ENCODE data around the gene MTCL1. TPM values are rescaled to one million over a fixed set of nuclear protein-coding genes. Genes with fewer than 3 reads are reported as not detected.

Gene MTCL1
- total RNA-seq, 1 donor from 2014 or later = 0.50 TPM

DNA sequence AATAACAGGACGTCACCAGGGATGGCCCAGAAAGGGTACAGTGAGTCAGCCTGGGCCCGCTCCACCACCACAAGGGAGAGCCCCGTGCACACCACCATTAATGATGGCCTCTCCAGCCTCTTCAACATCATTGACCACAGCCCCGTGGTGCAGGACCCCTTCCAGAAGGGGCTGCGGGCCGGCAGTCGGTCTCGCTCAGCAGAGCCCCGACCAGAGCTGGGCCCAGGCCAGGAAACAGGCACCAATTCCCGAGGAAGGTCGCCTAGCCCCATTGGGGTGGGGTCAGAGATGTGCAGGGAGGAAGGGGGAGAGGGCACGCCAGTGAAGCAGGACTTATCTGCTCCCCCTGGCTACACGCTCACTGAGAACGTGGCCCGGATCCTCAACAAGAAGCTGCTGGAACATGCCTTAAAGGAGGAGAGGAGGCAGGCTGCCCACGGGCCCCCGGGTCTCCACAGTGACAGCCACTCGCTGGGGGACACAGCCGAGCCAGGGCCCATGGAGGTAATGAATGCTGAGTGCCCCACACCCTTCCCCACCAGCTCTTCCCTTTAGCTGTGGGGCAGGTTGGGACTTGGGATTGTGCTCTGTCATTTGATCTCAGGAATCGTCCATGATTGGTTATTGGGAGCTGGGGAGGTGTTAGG, 120.5 kb downstream of the MTCL1 start:
- intact Hi-C loops (cut with micrococcal nuclease) = no loop called here
- H3K4me3 Mint-ChIP-seq (ENCODE audit: low read depth) = no peak overlapping the region
- H3K9me3 Mint-ChIP-seq = no peaks in the 10 kb centered on the region
- no peaks in the 10 kb centered on the region for H3K4me1 Mint-ChIP-seq (ENCODE audit: low read depth)
- DNase-seq (ENCODE audit: low spot score) = no peak
- H3K27ac Mint-ChIP-seq = no peak overlapping the region
- H3K36me3 Mint-ChIP-seq (ENCODE audit: low read depth) = no peaks in the 10 kb centered on the region
- no peaks in the 10 kb centered on the region for H3K27me3 Mint-ChIP-seq (ENCODE audit: low read depth)

DNA sequence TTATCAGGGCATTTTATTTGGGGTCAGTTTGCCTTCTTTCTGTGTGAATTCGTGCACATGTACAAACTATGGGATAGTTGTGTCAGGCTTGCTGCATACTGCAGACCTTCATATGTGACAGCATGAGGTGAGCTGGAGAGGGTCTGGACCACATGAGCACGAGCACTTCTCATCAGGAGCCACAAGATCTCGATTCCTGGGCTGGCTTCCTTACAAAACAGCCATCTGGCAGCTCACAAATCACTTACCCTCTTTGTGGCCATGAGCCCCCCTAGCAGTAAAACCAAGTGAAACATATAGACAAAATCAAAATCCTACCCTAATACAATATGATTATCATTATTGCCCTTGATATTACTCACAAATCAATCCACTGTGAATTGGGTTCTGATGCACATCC, 121.2 kb downstream of the MTCL1 start:
- no peaks in the 10 kb centered on the region for H3K9me3 Mint-ChIP-seq
- no peak overlapping the region for H3K27ac Mint-ChIP-seq
- intact Hi-C loops (cut with micrococcal nuclease) = no loop called here
- H3K4me1 Mint-ChIP-seq (ENCODE audit: low read depth) = no peaks in the 10 kb centered on the region
- no peaks in the 10 kb centered on the region for H3K36me3 Mint-ChIP-seq (ENCODE audit: low read depth)
- no peak for DNase-seq (ENCODE audit: low spot score)
- no peaks in the 10 kb centered on the region for H3K27me3 Mint-ChIP-seq (ENCODE audit: low read depth)
- H3K4me3 Mint-ChIP-seq (ENCODE audit: low read depth) = no peak overlapping the region

DNA sequence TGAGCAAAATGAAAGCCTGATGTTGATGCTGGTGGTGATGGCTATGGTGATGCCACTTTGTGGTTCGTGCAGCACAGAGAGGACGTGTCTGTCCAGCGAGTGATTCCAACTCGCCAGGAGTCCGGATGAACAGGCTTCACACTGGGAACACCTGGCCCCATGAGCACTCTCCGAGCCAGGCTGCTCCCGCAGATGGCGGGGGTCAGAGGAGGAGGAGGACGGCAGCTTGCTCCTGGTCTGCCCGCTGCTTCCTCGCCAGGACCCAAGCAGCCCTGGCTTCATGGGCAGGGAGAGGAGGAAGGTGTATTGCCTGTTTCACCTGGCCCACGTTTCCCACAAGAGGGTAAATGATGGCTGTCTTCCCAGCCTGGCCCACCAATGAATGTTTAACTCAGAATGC, 121.6 kb downstream of the MTCL1 start:
- intact Hi-C loops (cut with micrococcal nuclease) = no loop called here
- no peaks in the 10 kb centered on the region for H3K4me1 Mint-ChIP-seq (ENCODE audit: low read depth)
- no peak for DNase-seq (ENCODE audit: low spot score)
- no peak overlapping the region for H3K4me3 Mint-ChIP-seq (ENCODE audit: low read depth)
- no peaks in the 10 kb centered on the region for H3K9me3 Mint-ChIP-seq
- H3K27ac Mint-ChIP-seq = no peak overlapping the region
- no peaks in the 10 kb centered on the region for H3K27me3 Mint-ChIP-seq (ENCODE audit: low read depth)
- H3K36me3 Mint-ChIP-seq (ENCODE audit: low read depth) = no peaks in the 10 kb centered on the region

DNA sequence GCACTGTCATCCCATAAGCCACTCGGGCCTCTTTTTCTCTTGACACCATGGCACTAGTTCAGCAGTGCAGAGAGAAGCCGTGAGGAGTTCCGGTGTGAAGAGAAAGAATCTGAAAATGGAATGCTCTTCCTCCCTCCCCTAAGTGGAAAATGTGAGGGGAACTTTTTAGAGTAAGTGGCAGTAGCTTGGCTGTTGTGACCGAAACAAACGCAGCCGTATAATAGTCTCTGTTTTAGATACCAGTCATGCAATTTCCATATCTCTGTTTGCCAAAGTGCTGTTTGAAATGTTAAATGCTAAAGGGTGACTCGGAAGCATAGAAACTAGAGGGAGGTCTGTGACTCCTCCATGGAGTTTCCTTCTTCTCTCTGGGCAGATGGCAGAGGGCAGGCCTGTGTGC, 122.9 kb downstream of the MTCL1 start:
- Mint-ChIP-seq H3K4me3 (ENCODE audit: low read depth) (no peak overlapping the region), H3K27ac (no peak overlapping the region), H3K9me3 (no peaks in the 10 kb centered on the region), H3K36me3 (ENCODE audit: low read depth) (no peaks in the 10 kb centered on the region), H3K27me3 (ENCODE audit: low read depth) (no peaks in the 10 kb centered on the region), H3K4me1 (ENCODE audit: low read depth) (no peaks in the 10 kb centered on the region)
- intact Hi-C loops (cut with micrococcal nuclease) = no loop called here
- no peak for DNase-seq (ENCODE audit: low spot score)

DNA sequence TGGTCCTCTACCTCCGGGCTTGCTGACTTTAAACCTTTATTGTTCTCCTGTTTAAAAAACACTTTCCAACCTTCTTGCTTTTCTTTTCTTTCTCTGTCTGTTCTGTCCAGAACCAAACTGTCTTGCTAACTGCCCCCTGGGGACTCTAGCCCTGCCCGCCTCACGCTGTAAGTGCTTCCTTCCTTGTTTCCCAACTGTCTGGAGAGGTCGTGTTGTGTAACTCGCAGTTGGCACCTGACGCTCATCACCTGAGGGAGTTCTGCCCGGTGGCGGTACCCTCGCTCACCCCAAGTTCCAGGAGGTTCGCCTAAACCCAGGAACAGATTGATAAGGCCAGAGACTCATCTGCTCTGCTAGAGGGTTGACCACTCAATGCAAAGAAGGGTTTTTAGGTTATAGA, 123.4 kb downstream of the MTCL1 start:
- intact Hi-C loops (cut with micrococcal nuclease) = no loop called here
- DNase-seq (ENCODE audit: low spot score) = no peak
- no peak overlapping the region for H3K4me3 Mint-ChIP-seq (ENCODE audit: low read depth)
- no peak overlapping the region for H3K27ac Mint-ChIP-seq
- no peaks in the 10 kb centered on the region for H3K9me3 Mint-ChIP-seq
- no peaks in the 10 kb centered on the region for H3K4me1 Mint-ChIP-seq (ENCODE audit: low read depth)
- H3K36me3 Mint-ChIP-seq (ENCODE audit: low read depth) = no peaks in the 10 kb centered on the region
- no peaks in the 10 kb centered on the region for H3K27me3 Mint-ChIP-seq (ENCODE audit: low read depth)

DNA sequence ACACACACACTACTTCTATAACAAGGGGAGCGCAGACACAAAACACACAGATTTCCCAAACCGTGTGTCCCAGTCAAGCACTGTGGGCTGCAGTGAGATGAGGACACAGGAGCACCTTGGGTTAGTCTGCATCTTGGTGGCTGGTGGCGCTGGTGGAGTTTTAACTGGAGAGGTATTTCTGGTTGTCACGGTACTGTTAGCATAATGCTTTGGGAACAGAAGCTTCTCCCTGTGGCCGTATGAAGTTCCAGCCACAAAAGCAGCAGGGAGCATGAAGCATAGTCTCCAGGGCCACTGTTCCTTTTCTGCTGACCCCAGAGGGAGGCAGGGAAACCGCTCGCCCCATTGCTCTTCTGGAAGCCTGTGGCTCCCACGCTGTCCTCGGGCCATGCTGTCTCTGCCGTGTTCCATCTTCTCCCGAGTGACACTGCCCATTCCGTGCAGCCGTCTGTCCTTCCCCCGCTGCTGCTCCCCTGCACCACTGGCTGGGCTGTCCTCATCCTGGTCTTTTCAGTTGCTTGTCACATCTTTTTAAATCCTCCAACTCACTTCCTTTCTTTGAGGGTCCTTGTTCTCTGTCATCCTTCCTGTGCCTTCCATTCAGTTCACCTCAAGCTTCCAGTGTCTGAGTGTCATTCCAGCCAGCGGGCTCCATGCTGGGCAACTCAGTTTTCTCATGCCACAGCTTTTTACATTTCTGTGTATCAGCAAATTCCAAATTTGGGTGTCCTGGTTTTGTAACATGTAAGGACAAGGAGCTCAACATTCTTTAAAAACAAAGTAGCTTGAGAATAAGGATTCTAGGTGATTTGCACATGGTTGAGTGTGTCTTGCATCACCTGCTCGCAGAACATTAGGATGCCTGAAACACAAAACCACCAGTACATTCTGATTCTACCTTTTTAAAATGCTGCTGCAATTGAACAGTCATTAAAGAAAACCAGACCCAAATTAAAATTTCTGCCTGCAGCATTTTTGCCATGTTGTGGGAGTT, 125.0 kb downstream of the MTCL1 start:
- no peaks in the 10 kb centered on the region for H3K4me1 Mint-ChIP-seq (ENCODE audit: low read depth)
- no peaks in the 10 kb centered on the region for H3K9me3 Mint-ChIP-seq
- no peaks in the 10 kb centered on the region for H3K27me3 Mint-ChIP-seq (ENCODE audit: low read depth)
- intact Hi-C loops (cut with micrococcal nuclease) = no loop called here
- DNase-seq (ENCODE audit: low spot score) = no peak
- no peak overlapping the region for H3K4me3 Mint-ChIP-seq (ENCODE audit: low read depth)
- H3K27ac Mint-ChIP-seq = no peak overlapping the region
- H3K36me3 Mint-ChIP-seq (ENCODE audit: low read depth) = no peaks in the 10 kb centered on the region

DNA sequence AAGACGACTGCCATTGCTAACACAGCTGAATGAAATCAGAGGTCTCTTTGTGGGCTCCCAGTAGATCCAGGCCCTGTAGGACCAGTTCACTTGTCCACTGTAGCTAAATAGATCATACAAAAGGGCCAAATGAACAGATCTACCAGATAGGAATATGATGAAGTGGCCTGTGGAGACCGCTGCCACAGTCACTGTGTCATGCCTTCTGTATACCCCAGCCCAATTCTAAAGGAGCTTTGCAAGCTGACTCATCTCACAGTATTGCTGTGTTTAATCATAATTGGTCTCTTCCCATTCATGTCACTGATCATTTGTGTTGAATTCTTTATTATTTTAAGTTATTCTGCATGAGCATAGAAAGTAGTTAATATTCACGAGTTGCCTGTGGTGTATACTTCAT, 125.8 kb downstream of the MTCL1 start:
- Mint-ChIP-seq H3K27ac (no peak overlapping the region), H3K4me3 (ENCODE audit: low read depth) (no peak overlapping the region), H3K27me3 (ENCODE audit: low read depth) (no peaks in the 10 kb centered on the region), H3K36me3 (ENCODE audit: low read depth) (no peaks in the 10 kb centered on the region), H3K4me1 (ENCODE audit: low read depth) (no peaks in the 10 kb centered on the region), H3K9me3 (no peaks in the 10 kb centered on the region)
- intact Hi-C loops (cut with micrococcal nuclease) = no loop called here
- DNase-seq (ENCODE audit: low spot score) = no peak

DNA sequence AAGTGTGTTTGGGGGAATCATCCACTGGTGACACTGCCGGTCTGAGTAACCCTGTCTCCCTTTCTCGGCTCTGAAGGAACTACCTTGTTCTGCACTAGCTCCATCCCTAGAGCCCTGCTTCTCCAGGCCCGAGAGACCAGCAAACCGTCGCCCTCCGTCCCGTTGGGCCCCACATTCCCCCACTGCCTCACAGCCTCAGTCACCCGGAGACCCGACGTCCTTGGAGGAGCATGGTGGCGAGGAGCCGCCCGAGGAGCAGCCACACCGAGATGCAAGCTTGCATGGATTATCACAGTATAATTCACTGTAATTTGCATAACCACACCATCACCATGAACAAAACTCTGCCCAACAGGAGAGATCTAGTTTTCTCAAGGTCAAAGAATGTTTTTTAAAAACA, 126.2 kb downstream of the MTCL1 start:
- H3K27me3 Mint-ChIP-seq (ENCODE audit: low read depth) = no peaks in the 10 kb centered on the region
- H3K4me3 Mint-ChIP-seq (ENCODE audit: low read depth) = no peak overlapping the region
- no peaks in the 10 kb centered on the region for H3K4me1 Mint-ChIP-seq (ENCODE audit: low read depth)
- DNase-seq (ENCODE audit: low spot score) = no peak
- no peak overlapping the region for H3K27ac Mint-ChIP-seq
- no peaks in the 10 kb centered on the region for H3K36me3 Mint-ChIP-seq (ENCODE audit: low read depth)
- no peaks in the 10 kb centered on the region for H3K9me3 Mint-ChIP-seq
- intact Hi-C loops (cut with micrococcal nuclease) = no loop called here

DNA sequence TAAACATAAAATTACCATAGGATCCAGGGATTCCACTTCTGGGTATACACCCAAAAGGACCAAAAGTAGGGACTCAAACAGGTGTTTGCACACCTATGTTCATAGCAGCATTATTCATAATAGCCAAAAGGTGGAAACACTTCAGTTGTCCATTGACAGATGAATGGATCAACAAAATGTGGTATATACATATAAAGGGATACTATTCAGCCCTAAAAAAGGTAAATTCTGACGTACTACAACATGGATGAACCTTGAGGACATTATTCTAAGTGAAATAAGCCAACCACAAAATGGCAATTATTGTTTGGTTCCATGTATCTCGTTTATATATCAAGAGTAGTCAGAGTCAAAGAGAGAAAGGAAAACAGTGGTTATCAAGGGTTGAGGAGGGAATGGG, 128.1 kb downstream of the MTCL1 start:
- H3K9me3 Mint-ChIP-seq = no peaks in the 10 kb centered on the region
- H3K4me1 Mint-ChIP-seq (ENCODE audit: low read depth) = no peaks in the 10 kb centered on the region
- no peaks in the 10 kb centered on the region for H3K36me3 Mint-ChIP-seq (ENCODE audit: low read depth)
- DNase-seq (ENCODE audit: low spot score) = no peak
- H3K27ac Mint-ChIP-seq = no peak overlapping the region
- no peaks in the 10 kb centered on the region for H3K27me3 Mint-ChIP-seq (ENCODE audit: low read depth)
- intact Hi-C loops (cut with micrococcal nuclease) = no loop called here
- H3K4me3 Mint-ChIP-seq (ENCODE audit: low read depth) = no peak overlapping the region

DNA sequence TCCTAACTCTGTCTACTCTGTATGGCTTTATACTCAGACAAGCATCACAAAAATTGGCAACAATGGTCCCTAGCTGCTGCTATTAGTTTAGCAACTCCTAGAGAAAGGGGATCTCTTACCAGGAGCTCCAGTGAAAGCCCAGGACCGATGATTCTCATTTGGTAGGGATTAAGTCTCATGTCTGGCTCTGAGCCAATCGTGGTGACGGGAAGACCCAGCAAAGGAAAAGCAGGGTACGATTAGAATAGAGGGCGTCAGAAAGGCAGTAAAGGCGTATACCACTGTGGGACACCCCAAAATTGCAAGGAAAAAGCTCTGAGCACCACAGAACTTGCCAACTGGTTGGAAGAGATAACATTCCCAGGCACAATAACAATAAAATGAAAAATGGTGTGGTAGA, 129.5 kb downstream of the MTCL1 start:
- intact Hi-C loops (cut with micrococcal nuclease) = no loop called here
- H3K27ac Mint-ChIP-seq = no peak overlapping the region

DNA sequence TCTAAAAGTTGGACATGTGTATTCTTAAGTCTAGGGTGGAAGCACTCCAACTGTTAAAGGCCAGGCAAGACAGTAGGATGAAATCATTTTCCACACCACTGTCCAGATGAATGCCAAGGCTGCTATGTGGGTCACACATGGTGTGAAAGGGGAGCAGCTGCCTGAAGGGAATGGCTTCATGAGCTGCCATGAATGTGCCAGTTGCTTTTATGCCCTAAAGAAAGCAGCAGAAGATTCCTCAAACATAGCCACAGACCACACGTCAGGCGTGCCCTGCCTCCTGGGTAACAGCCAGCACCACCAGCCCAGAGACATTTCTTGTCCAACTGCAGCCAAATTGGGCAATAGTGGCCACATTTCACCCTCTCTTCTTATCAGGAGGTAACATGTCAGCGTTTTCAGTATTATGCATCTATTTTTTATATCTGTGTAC, 130.2 kb downstream of the MTCL1 start:
- Mint-ChIP-seq H3K9me3 (no peaks in the 10 kb centered on the region), H3K36me3 (ENCODE audit: low read depth) (no peaks in the 10 kb centered on the region), H3K4me1 (ENCODE audit: low read depth) (no peaks in the 10 kb centered on the region), H3K27me3 (ENCODE audit: low read depth) (no peaks in the 10 kb centered on the region), H3K27ac (no peak overlapping the region), H3K4me3 (ENCODE audit: low read depth) (no peak overlapping the region)
- intact Hi-C loops (cut with micrococcal nuclease) = no loop called here
- no peak for DNase-seq (ENCODE audit: low spot score)

More for the DNA sequence above, 129.5 kb downstream of the MTCL1 start:
- Mint-ChIP-seq H3K27me3 (ENCODE audit: low read depth) (no peaks in the 10 kb centered on the region), H3K9me3 (no peaks in the 10 kb centered on the region), H3K4me3 (ENCODE audit: low read depth) (no peak overlapping the region), H3K4me1 (ENCODE audit: low read depth) (no peaks in the 10 kb centered on the region), H3K36me3 (ENCODE audit: low read depth) (no peaks in the 10 kb centered on the region)
- no peak for DNase-seq (ENCODE audit: low spot score)

DNA sequence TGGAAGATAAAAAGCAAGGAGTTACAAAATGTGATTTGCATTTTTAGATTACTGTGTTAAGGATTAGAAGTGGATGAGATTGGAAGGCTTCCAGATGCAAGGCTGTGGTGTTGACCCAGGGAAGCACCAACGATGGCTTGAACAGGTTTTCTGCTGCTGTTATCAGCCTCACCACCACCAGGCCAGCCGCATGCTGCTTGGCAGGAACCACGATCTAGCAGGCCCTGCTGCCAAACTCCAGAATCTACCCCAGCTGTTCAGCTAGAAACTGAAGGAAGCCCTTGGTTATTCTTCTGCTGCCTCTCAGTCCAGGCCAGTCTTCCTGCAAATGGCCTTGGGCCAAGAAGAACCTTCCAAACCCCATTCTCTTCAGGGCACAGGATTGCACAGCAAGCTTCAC, 133.9 kb downstream of the MTCL1 start:
- no peaks in the 10 kb centered on the region for H3K36me3 Mint-ChIP-seq (ENCODE audit: low read depth)
- no peak overlapping the region for H3K27ac Mint-ChIP-seq
- H3K9me3 Mint-ChIP-seq = no peaks in the 10 kb centered on the region
- no peaks in the 10 kb centered on the region for H3K27me3 Mint-ChIP-seq (ENCODE audit: low read depth)
- H3K4me3 Mint-ChIP-seq (ENCODE audit: low read depth) = no peak overlapping the region
- intact Hi-C loops (cut with micrococcal nuclease) = no loop called here
- H3K4me1 Mint-ChIP-seq (ENCODE audit: low read depth) = no peaks in the 10 kb centered on the region
- no peak for DNase-seq (ENCODE audit: low spot score)

DNA sequence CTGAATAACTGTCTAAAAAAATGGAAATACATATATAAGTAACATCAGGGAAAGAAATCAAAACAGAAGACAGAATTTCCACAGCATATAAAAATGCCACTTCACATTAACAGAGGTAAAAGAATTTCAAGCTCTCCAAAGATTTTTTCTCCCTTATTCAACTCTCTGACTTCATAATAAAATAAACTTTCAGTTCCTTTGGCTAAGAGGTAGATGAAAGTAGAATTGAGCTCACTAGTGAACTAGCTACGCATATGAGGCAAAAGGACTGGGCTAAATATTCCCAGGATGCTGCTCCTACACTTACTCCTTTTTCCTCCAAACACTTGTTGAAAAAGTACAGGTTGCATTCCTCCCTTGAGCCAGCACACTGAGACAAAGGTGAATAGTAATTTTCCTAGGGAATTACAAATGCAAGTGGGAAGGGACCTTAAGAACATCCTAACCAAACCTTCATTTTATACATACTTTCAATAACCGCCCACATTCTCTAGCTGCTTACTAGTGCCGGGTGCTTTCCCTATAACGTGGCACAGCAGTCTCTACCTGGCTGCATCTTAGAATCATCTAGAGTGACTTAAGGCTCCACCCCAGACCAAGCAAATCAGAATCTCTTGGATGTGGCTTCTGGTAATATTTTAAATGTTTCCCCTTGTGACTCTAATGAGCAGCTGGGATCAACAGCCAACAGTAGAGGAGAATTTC, 136.6 kb downstream of the MTCL1 start:
- intact Hi-C loops (cut with micrococcal nuclease) = no loop called here
- Mint-ChIP-seq H3K4me1 (ENCODE audit: low read depth) (no peaks in the 10 kb centered on the region), H3K27me3 (ENCODE audit: low read depth) (no peaks in the 10 kb centered on the region), H3K4me3 (ENCODE audit: low read depth) (no peak overlapping the region), H3K9me3 (no peaks in the 10 kb centered on the region), H3K27ac (no peak overlapping the region), H3K36me3 (ENCODE audit: low read depth) (no peaks in the 10 kb centered on the region)
- DNase-seq (ENCODE audit: low spot score) = no peak
